OCI-LY3 (cell line): ENCODE data around the gene OTOG.

Experiments
- H2AFZ ChIP-seq: fragments of 200-600, 300-600 bp; shearing (Covaris generic); 2 replicates; pipeline ENCODE4 v1.6.0; 2014; ENCODE audit warnings: antibody characterized with exemption, low read depth, low read length
- H3K27ac ChIP-seq: fragments of 200-600, 300-600 bp; sonication (generic); 2 replicates; pipeline ENCODE4 v1.5.1; 2014; ENCODE audit warnings: mild to moderate bottlenecking, low read length, moderate library complexity, mixed read lengths
- H3K27me3 ChIP-seq: fragments of 200-600, 300-600 bp; sonication (generic); 2 replicates; pipeline ENCODE4 v1.6.1; 2014; ENCODE audit warnings: low read depth, low read length, mixed read lengths
- H3K36me3 ChIP-seq: fragments of 200-600, 300-600 bp; sonication (generic); replicated peaks from 2 replicates; pipeline ENCODE3; 2014; ENCODE audit warnings: low read depth, low read length, mixed read lengths
- H3K4me1 ChIP-seq: fragments of 300-600, 200-600 bp; sonication (generic); 2 replicates; pipeline ENCODE4 v1.6.1; 2014; ENCODE audit warnings: low read length, mixed read lengths
- H3K4me2 ChIP-seq: fragments of 200-600, 300-600 bp; sonication (generic); 2 replicates; pipeline ENCODE4 v1.6.1; 2014; ENCODE audit warnings: low read length, mixed read lengths
- H3K4me3 ChIP-seq: fragments of 300-600, 200-600 bp; sonication (generic); 2 replicates; pipeline ENCODE4 v1.5.1; 2014; ENCODE audit warnings: antibody characterized with exemption, mild to moderate bottlenecking, low read length, moderate library complexity
- H3K79me2 ChIP-seq: fragments of 300-600, 200-600 bp; shearing (Covaris generic); 2 replicates; pipeline ENCODE4 v1.6.1; 2014; ENCODE audit warnings: mild to moderate bottlenecking, low read length, mixed read lengths
- H3K9ac ChIP-seq: fragments of 300-600, 200-600 bp; shearing (Covaris generic); 2 replicates; pipeline ENCODE4 v1.6.0; 2014; ENCODE audit warnings: mild to moderate bottlenecking, low read length, moderate library complexity
- H3K9me3 ChIP-seq: fragments of 200-600, 300-600 bp; shearing (Covaris generic); 2 replicates; pipeline ENCODE4 v1.6.1; 2014; ENCODE audit warnings: low read length, mixed read lengths; ENCODE audit not compliant: insufficient read depth
- H4K20me1 ChIP-seq: fragments of 200-600, 300-600 bp; sonication (generic); 2 replicates; pipeline ENCODE4 v1.6.1; 2016; ENCODE audit warnings: low read length, mixed read lengths; ENCODE audit not compliant: insufficient read depth
- EZH2phosphoT487 ChIP-seq: fragments of 200-600 bp; shearing (Covaris generic); IDR thresholded peaks from 2 replicates; pipeline ENCODE4 v1.6.1; 2018; ENCODE audit warnings: antibody characterized with exemption, mixed run types, low read depth
- TF ChIP-seq, protein P1 (sequence below): fragments of 200-600, 300-600 bp; sonication (generic); IDR thresholded peaks from 2 replicates; pipeline ENCODE4 v1.5.1; 2014; ENCODE audit warnings: antibody characterized with exemption, low read length, low read depth

Gene OTOG

DNA sequence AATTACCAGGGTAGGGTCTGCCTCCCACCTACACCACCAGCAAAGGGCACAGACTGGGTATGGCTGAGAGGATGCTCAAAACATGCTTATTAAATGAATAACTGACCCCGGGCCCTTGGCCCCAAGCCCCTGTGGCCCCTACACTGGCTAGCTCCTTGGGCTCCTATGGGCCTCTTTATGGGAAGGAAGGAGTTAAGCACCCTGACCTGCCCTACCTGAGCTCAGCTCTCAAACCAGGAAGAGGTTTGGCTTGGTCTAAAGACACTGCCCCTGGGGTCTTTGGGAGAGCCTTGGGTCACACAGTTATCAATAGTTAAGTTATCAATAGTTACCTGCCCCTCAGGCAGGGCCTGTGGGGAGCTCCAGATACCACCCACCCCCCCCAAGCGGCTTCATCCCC lies 4.0 kb upstream of the OTOG start:
- Histone ChIP-seq H3K36me3 (no peaks in the 10 kb centered on the region), H2AFZ (no peak overlapping the region), H3K9me3 (no peaks in the 10 kb centered on the region), H3K79me2 (no peaks in the 10 kb centered on the region), H3K27me3 (no peaks in the 10 kb centered on the region), H3K4me1 (no peaks in the 10 kb centered on the region), H3K27ac (no peak overlapping the region), H4K20me1 (no peaks in the 10 kb centered on the region), H3K4me3 (no peak overlapping the region), H3K4me2 (no peak overlapping the region), H3K9ac (no peak overlapping the region)
- TF ChIP-seq EZH2phosphoT487, result no peak
- TF ChIP-seq, protein P1, sequence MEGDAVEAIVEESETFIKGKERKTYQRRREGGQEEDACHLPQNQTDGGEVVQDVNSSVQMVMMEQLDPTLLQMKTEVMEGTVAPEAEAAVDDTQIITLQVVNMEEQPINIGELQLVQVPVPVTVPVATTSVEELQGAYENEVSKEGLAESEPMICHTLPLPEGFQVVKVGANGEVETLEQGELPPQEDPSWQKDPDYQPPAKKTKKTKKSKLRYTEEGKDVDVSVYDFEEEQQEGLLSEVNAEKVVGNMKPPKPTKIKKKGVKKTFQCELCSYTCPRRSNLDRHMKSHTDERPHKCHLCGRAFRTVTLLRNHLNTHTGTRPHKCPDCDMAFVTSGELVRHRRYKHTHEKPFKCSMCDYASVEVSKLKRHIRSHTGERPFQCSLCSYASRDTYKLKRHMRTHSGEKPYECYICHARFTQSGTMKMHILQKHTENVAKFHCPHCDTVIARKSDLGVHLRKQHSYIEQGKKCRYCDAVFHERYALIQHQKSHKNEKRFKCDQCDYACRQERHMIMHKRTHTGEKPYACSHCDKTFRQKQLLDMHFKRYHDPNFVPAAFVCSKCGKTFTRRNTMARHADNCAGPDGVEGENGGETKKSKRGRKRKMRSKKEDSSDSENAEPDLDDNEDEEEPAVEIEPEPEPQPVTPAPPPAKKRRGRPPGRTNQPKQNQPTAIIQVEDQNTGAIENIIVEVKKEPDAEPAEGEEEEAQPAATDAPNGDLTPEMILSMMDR, result no peak

DNA sequence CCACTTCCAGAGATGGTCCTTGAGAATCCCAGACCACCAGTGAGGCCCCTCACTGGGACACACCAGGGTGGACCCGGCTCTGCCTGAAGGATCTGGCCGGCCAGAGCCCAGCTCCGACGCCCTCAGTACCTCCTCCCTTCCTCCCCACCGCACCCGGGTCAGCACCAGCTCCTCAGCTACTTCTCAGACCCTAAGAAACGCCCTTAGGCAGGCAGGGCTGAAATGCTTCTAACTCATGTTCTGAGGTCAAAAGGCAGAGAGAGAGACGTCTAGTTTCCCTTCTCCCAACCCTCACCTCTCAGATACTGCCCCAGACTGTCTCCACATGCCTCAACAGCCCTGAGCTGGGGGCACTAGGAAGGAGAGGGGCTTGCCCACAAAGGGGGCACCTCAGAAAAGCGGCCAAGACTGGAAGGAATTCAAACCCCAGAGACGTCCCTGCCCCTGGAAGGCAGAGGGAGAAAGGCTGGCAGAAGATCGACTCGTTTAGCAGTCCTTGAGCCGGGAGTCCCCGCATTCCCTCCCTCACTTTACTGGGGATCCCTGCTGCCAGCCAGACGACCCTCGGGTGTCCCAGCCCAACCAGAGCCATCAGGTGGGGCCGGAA lies 3.4 kb upstream of the OTOG start:
- Histone ChIP-seq H3K27ac (no peak overlapping the region), H3K4me1 (no peaks in the 10 kb centered on the region), H3K4me2 (no peak overlapping the region), H3K27me3 (no peaks in the 10 kb centered on the region), H3K4me3 (no peak overlapping the region), H2AFZ (no peak overlapping the region), H4K20me1 (no peaks in the 10 kb centered on the region), H3K36me3 (no peaks in the 10 kb centered on the region), H3K79me2 (no peaks in the 10 kb centered on the region), H3K9me3 (no peaks in the 10 kb centered on the region), H3K9ac (no peak overlapping the region)
- TF ChIP-seq EZH2phosphoT487, result no peak
- TF ChIP-seq, protein P1, result no peak

DNA sequence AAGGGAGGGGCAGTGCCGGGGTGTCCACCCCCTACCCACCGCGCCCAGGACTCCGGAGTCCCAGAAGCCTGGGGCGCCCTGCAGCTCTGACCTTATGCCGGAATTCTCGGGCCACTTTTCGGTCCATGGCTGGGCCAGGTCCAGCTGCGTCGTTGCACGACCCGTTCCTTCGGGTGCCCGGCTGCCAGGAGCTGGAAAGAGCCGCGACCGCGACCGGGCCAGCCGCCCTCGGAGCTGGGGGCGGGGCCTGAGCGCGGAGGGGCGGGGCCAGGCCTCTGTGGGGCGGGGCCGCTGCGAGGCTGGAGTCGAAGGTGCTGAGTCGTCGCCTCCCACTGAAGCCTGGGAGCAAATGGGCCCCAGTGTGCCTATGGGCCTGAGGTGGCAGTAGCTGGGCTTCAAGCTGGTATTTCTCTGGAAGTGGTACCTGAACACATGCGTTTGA lies 2.9 kb upstream of the OTOG start, which contains the start of gene USH1C:
USH1C (minus strand) TSS at position 236 of the 442 bp plus-strand sequence; CDS start at position 127, 109 bp downstream.
- H2AFZ ChIP-seq, result no peak within 1 kb of the TSS
- TF ChIP-seq EZH2phosphoT487, result no peak
- TF ChIP-seq, protein P1, result no peak
- no peaks in the 10 kb centered on the region for H4K20me1 ChIP-seq
- no peak within 1 kb of the TSS for H3K4me3 ChIP-seq
- no peak within 1 kb of the TSS for H3K9ac ChIP-seq
- H3K4me2 ChIP-seq, result no peak within 1 kb of the TSS
- H3K79me2 ChIP-seq, result no peaks in the 10 kb centered on the region
- no peak within 1 kb of the TSS for H3K27ac ChIP-seq
- no peaks in the 10 kb centered on the region for H3K27me3 ChIP-seq
- no peaks in the 10 kb centered on the region for H3K36me3 ChIP-seq
- no peaks in the 10 kb centered on the region for H3K4me1 ChIP-seq
- H3K9me3 ChIP-seq, result no peaks in the 10 kb centered on the region

DNA sequence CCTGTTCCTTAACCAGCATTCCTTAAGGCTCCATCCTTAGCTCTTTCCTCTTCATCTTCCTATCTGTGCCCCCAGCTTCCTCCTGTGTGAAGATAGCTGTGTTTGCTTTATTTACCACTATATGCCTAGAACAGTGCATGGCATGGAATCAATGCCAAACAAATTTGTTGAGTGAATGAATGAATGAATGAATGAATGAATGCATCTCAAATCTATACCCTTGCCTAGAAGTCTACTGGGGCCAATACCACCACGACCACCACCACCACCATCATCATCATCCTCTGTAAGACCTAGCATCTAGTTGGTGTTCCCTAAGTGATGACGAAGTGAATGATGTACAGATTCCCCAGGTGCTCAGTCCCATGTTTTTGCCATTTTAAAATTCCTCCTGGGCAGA lies 819 bp upstream of the OTOG start:
- Histone ChIP-seq H3K4me1 (no peaks in the 10 kb centered on the region), H3K9me3 (no peaks in the 10 kb centered on the region), H3K9ac (no peak overlapping the region), H3K27me3 (no peaks in the 10 kb centered on the region), H2AFZ (no peak overlapping the region), H3K4me2 (no peak overlapping the region), H3K79me2 (no peaks in the 10 kb centered on the region), H3K36me3 (no peaks in the 10 kb centered on the region), H4K20me1 (no peaks in the 10 kb centered on the region), H3K27ac (no peak overlapping the region), H3K4me3 (no peak overlapping the region)
- TF ChIP-seq EZH2phosphoT487, result no peak
